H1 (cell line): ENCODE results near the gene HNRNPAB. TPM values are rescaled to one million over a fixed set of nuclear protein-coding genes. Genes with fewer than 3 reads are reported as not detected.

ENCODE experiments used
- CHD2 ChIP-seq: IDR thresholded peaks from 2 replicates; pipeline ENCODE4 v1.6.1; 2012; ENCODE audit warnings: low read length, improper control_type of control experiment
- GTF2F1 ChIP-seq: IDR thresholded peaks from 2 replicates; pipeline ENCODE4 v1.6.1; 2012; ENCODE audit warnings: low read depth, low read length, improper control_type of control experiment, borderline replicate concordance
- JUND ChIP-seq: IDR thresholded peaks from 2 replicates; pipeline ENCODE4 v1.6.1; 2011; ENCODE audit warnings: mild to moderate bottlenecking, improper control_type of control experiment, low read length
- POLR2A ChIP-seq, 2 experiments: IDR thresholded peaks; 1 replicate in 1 of 2; 2 replicates in 1 of 2; pipeline ENCODE4 v1.6.1; 2011; ENCODE audit warnings: low read depth in 2 of 2, low read length in 2 of 2, mild to moderate bottlenecking in 2 of 2; ENCODE audit errors: control extremely low read depth in 1 of 2
- TAF7 ChIP-seq: optimal IDR thresholded peaks from 2 replicates; pipeline ENCODE3; 2011; ENCODE audit warnings: low read depth, mild to moderate bottlenecking, inconsistent platforms, low read length, moderate library complexity, borderline replicate concordance
- YY1 ChIP-seq: IDR thresholded peaks from 2 replicates; pipeline ENCODE4 v1.6.1; 2011; ENCODE audit warnings: low read depth, mild to moderate bottlenecking, low read length
- polyA plus RNA-seq, 7 experiments: library from polyadenylated mRNA; depleted of rRNA in 3 of 7; stranded (reverse) in 5 of 7; unstranded in 2 of 7; fragments of >200 nt in 5 of 7; fragments of 200-250 nt in 2 of 7; gene quantifications; 1 replicate in 5 of 7; 2 replicates in 1 of 7; 4 replicates in 1 of 7; pipeline versions ENCODE4 v1.2.1 to v1.2.3, GENCODE V29; 2011 to 2013; ENCODE audit warnings: missing spikeins in 2 of 7, mixed read lengths in 2 of 7
- total RNA-seq: library from RNA; stranded (reverse); fragmentation: NEBNext Ultra II Directional; extraction: Animal tissue kit (Norgen Biotek cat#: 25700); gene quantifications from 2 replicates; pipeline ENCODE4 v1.2.1, GENCODE V29; 2021

The HNRNPAB gene
- total and polyA plus RNA-seq, 2 of the 8 experiments (the other 6 are each of a cell fraction or from before 2014, with no cell fraction given): 373 to 563 TPM

DNA sequence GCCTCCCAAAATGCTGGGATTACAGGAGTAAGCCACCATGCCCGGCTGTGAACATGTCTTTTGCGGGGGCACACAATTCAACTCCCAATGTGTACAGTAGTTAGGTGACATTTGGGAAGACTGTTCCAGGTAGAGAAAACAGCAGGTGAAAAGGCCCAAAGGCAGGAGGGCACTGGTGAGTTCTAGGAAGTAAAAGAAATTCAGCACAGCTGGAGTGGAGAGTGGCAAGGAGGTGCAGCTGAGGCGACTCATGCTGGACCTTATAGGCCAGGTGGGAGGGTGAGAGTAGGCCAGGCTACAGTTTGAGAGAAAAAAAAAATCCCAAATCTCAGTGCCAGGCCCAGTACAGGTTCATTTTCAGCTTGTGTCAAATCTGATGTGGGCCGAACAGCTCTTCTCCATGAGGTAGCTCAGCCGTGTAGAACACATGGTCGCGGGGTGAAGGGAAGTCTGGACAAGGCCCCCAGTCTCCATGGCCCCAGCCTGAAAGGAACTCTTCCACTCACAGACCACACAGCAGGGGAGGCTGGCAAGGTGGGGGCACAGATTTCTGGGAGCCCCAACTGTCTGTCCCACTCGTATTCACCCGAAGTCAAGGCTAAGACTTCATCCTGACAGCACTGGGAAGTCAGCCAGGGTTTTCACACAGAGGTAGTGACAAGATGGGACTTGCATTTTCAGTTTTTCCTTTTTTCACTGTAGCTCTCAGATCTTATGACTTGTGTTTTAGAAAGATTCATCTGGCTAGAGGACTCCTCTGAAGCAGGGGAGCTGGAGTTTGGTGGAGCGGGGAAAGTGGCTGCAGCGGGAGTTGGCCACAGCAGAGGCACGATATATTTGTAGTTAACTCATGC lies 4.5 kb upstream of the HNRNPAB start (continued):
- TF ChIP-seq GTF2F1 (no peak), JUND (no peak), CHD2 (no peak), POLR2A (IDR thresholded peaks at IDR 0.05; ENCODE audit: control extremely low read depth in 1 of 2, low read depth in 2 of 2, low read length in 2 of 2) (no peak), TAF7 (no peak), YY1 (no peak)
